PFSK-1 (cell line): ENCODE measurements around the gene PCED1B.

Experiments used
- POLR2AphosphoS5 ChIP-seq: IDR thresholded peaks from 2 replicates; pipeline ENCODE4 v1.6.1; 2012; ENCODE audit warnings: low read depth, mild to moderate bottlenecking, control low read depth, low read length, moderate library complexity
- REST ChIP-seq, 2 experiments: IDR thresholded peaks; 2 replicates each; pipeline versions ENCODE4 v1.6.1 to v1.8.0; 2011 to 2012; ENCODE audit warnings: low read depth in 2 of 2, low read length in 2 of 2, control low read depth in 1 of 2, inconsistent platforms in 1 of 2, mild to moderate bottlenecking in 1 of 2, moderate library complexity in 1 of 2; ENCODE audit not compliant: insufficient read depth in 1 of 2
- TAF1 ChIP-seq: IDR thresholded peaks from 2 replicates; pipeline ENCODE4 v1.6.1; 2012; ENCODE audit warnings: low read length, control low read depth, borderline replicate concordance; ENCODE audit not compliant: insufficient read depth

- TF ChIP-seq REST (IDR thresholded peaks at IDR 0.05; ENCODE audit: insufficient read depth in 1 of 2, low read depth in 2 of 2, low read length in 2 of 2) (no peak), TAF1 (no peak), POLR2AphosphoS5 (no peak)
Observed at GRCh38 chr12:47238669-47239114, 159.3 kb downstream of the PCED1B start.
